BE2C (cell line): Measurements from ENCODE around the gene CHRNE.

Experiments used
- DNase-seq: peaks from one replicate; pipeline ENCODE4 v3.0.0-alpha.2; 2020
- H3K27me3 ChIP-seq: fragments of 250-450 bp; sonication (Bioruptor Pico); 2 replicates; pipeline ENCODE4 v1.5.1; 2020; ENCODE audit warnings: mild to moderate bottlenecking
- H3K36me3 ChIP-seq: fragments of 250-450 bp; sonication (Bioruptor Pico); 2 replicates; pipeline ENCODE4 v1.5.1; 2020; ENCODE audit warnings: mild to moderate bottlenecking
- H3K4me1 ChIP-seq: fragments of 250-450 bp; sonication (Bioruptor Pico); 2 replicates; pipeline ENCODE4 v1.5.1; 2020
- H3K4me3 ChIP-seq: 2 replicates; pipeline ENCODE4 v1.5.1; 2011; ENCODE audit warnings: low read depth, low read length
- H3K9me3 ChIP-seq: fragments of 250-450 bp; sonication (Bioruptor Pico); 2 replicates; pipeline ENCODE4 v1.5.1; 2020
- TF ChIP-seq, protein P1 (sequence below): IDR thresholded peaks from 2 replicates; pipeline ENCODE4 v1.5.1; 2012; ENCODE audit warnings: mild to moderate bottlenecking, low read depth, low read length

The CHRNE gene

DNA sequence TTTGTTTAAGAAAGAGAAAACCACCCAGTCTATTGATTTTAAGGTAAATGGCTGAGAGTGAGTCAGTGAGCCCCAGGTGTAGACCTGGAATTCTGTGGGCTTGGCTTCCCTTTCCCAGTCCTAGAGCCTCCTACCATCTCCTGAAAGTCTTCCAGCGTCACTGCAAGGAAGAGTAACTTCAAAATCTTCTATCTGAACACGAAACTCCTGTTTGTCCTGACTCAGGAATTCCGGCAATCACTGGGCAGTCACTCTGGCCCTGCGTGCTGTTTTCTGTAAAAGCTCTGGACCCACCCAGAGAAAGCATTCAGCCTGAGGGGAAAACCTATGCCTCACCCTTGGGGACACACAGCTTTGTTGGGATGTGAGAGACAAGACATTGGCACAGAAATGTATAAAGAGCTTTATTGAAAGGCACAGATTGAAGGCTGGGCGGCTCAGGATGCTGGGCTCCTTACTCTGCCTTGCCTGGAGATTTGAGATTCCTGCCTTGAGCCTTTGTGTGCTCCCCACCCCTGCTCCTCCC, 53.8 kb downstream of the CHRNE start:
- H3K9me3 ChIP-seq, result no peaks in the 10 kb centered on the region
- no peaks in the 10 kb centered on the region for H3K4me1 ChIP-seq
- H3K4me3 ChIP-seq, result no peak overlapping the region
- TF ChIP-seq, protein P1, sequence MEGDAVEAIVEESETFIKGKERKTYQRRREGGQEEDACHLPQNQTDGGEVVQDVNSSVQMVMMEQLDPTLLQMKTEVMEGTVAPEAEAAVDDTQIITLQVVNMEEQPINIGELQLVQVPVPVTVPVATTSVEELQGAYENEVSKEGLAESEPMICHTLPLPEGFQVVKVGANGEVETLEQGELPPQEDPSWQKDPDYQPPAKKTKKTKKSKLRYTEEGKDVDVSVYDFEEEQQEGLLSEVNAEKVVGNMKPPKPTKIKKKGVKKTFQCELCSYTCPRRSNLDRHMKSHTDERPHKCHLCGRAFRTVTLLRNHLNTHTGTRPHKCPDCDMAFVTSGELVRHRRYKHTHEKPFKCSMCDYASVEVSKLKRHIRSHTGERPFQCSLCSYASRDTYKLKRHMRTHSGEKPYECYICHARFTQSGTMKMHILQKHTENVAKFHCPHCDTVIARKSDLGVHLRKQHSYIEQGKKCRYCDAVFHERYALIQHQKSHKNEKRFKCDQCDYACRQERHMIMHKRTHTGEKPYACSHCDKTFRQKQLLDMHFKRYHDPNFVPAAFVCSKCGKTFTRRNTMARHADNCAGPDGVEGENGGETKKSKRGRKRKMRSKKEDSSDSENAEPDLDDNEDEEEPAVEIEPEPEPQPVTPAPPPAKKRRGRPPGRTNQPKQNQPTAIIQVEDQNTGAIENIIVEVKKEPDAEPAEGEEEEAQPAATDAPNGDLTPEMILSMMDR, result no peak
- no peaks in the 10 kb centered on the region for H3K27me3 ChIP-seq
- DNase-seq, result no peak
- no peaks in the 10 kb centered on the region for H3K36me3 ChIP-seq
